ENCODE data around the gene NDC80.
"Not testable (repeated sequence)": the region's sequence is repeated elsewhere in the genome, so short reads cannot be mapped to it uniquely, and the experiment has no call there.

DNA sequence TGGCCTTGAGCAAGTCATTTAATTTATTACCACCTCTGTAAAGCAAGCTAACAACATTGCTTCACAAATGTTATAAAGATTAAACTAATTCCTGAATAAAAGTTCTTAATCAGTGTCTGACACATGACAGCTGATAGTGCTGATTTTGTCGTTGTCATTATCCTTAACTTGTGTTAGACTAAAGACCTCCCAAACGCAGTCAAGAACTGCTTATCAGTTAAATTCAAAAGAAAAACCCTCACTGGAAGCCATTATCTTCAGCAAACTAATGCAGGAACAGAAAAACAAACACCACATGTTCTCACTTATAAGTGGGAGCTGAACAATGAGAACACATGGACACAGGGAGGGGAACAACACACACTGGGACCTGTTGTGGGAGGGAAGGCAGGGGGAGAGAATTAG lies 46.6 kb upstream of the NDC80 start:
- TF ChIP-seq CTCF (IDR thresholded peaks at IDR 0.05; ENCODE audit: low read length); EZH2phosphoT487 (IDR thresholded peaks at IDR 0.05; ENCODE audit: low read length); EZH2 (optimal IDR thresholded peaks at IDR 0.05; ENCODE audit: low read depth, low read length): not testable (repeated sequence)
